Liver (tissue), 9 donors: ENCODE results near the gene GPR179. TPM values are rescaled to one million over a fixed set of nuclear protein-coding genes. Genes with fewer than 3 reads are reported as not detected.

Experiments
- DNase-seq: peaks from one replicate; pipeline ENCODE4 v3.0.0-alpha.2; 2017; ENCODE audit warnings: low spot score
- H3K27ac ChIP-seq, 2 donors: one replicate each; pipeline ENCODE4 v1.7.0; 2013; ENCODE audit warnings: inconsistent platforms in 2 of 2, low read length in 2 of 2, control low read depth in 1 of 2, low read depth in 1 of 2, mild to moderate bottlenecking in 1 of 2
- H3K27me3 ChIP-seq, 4 donors: one replicate each; pipeline versions ENCODE4 v1.6.1 to v1.7.0; 2013; ENCODE audit warnings: low read length in 3 of 4, inconsistent platforms in 1 of 4, mild to moderate bottlenecking in 1 of 4, moderate library complexity in 1 of 4; ENCODE audit not compliant: control insufficient read depth in 4 of 4, insufficient read depth in 4 of 4
- H3K36me3 ChIP-seq, 4 donors: one replicate each; pipeline versions ENCODE4 v1.6.1 to v1.7.0; 2013; ENCODE audit warnings: low read length in 3 of 4, mild to moderate bottlenecking in 3 of 4, low read depth in 1 of 4, moderate library complexity in 1 of 4; ENCODE audit not compliant: control insufficient read depth in 4 of 4, insufficient read depth in 3 of 4
- H3K4me1 ChIP-seq, 4 donors: one replicate each; pipeline versions ENCODE4 v1.6.1 to v1.7.0; 2013; ENCODE audit warnings: low read length in 3 of 4, mild to moderate bottlenecking in 3 of 4, moderate library complexity in 1 of 4; ENCODE audit not compliant: control insufficient read depth in 4 of 4, insufficient read depth in 4 of 4
- H3K4me3 ChIP-seq, 3 donors: one replicate each; pipeline versions ENCODE4 v1.6.1 to v1.7.0; 2013; ENCODE audit warnings: low read length in 3 of 3, control low read depth in 1 of 3, low read depth in 1 of 3, mild to moderate bottlenecking in 1 of 3
- H3K9ac ChIP-seq, 2 donors: one replicate each; pipeline ENCODE4 v1.7.0; 2013; ENCODE audit warnings: low read length in 2 of 2, mild to moderate bottlenecking in 2 of 2, moderate library complexity in 2 of 2, control low read depth in 1 of 2, low read depth in 1 of 2
- H3K9me3 ChIP-seq, 4 donors: one replicate each; pipeline versions ENCODE4 v1.6.1 to v1.7.0; 2013; ENCODE audit warnings: low read length in 3 of 4; ENCODE audit not compliant: control insufficient read depth in 4 of 4
- EGR1 ChIP-seq, 2 donors: IDR thresholded peaks; 2 replicates each; pipeline ENCODE4 v1.6.1; 2016 to 2018; ENCODE audit warnings: antibody characterized with exemption in 2 of 2, low read depth in 2 of 2
- FOXA1 ChIP-seq: IDR thresholded peaks from 2 replicates; pipeline ENCODE4 v1.6.1; 2016; ENCODE audit warnings: antibody characterized with exemption
- FOXA2 ChIP-seq: IDR thresholded peaks from 2 replicates; pipeline ENCODE4 v1.6.1; 2016; ENCODE audit warnings: antibody characterized with exemption
- HNF4A ChIP-seq, 2 donors: conservative IDR thresholded peaks; 2 replicates each; pipeline ENCODE4 v1.6.1; 2016; ENCODE audit warnings: antibody characterized with exemption in 2 of 2, mild to moderate bottlenecking in 2 of 2
- HNF4G ChIP-seq: IDR thresholded peaks from 2 replicates; pipeline ENCODE4 v1.6.1; 2016; ENCODE audit warnings: antibody characterized with exemption
- NR2F2 ChIP-seq: IDR thresholded peaks from 2 replicates; pipeline ENCODE4 v1.6.1; 2016; ENCODE audit warnings: antibody characterized with exemption
- RAD21 ChIP-seq, 2 donors: IDR thresholded peaks; 2 replicates each; pipeline ENCODE4 v1.6.1; 2016; ENCODE audit warnings: antibody characterized with exemption in 2 of 2, mild to moderate bottlenecking in 2 of 2
- RXRA ChIP-seq, 2 donors: IDR thresholded peaks; 2 replicates each; pipeline ENCODE4 v1.6.1; 2017 to 2018; ENCODE audit warnings: antibody characterized with exemption in 2 of 2, mild to moderate bottlenecking in 1 of 2
- TAF1 ChIP-seq: conservative IDR thresholded peaks from 2 replicates; pipeline ENCODE4 v1.6.1; 2016; ENCODE audit warnings: antibody characterized with exemption, mild to moderate bottlenecking
- YY1 ChIP-seq: IDR thresholded peaks from 2 replicates; pipeline ENCODE4 v1.6.1; 2016; ENCODE audit warnings: antibody characterized with exemption, mild to moderate bottlenecking
- WGBS: extraction: QIAGEN DNeasy Blood & Tissue Kit; methylation state at CpG from one replicate; pipeline ENCODE4 v1.1.7; 2013; 5-methylcytosine and 5-hydroxymethylcytosine counted together
- polyA plus RNA-seq, 2 donors: library from polyadenylated mRNA; stranded (reverse) in 1 of 2; unstranded in 1 of 2; fragments of 200-250 nt in 1 of 2; fragments of >200 nt in 1 of 2; fragmentation: Nextera tagmentation in 1 of 2; extraction: Ambion mirVana in 1 of 2; gene quantifications; one replicate each; pipeline versions ENCODE4 v1.2.1 to v1.2.3, GENCODE V29; 2013 to 2015
- total RNA-seq, 2 donors: library from RNA; depleted of rRNA; stranded (reverse); fragments of >200 nt; gene quantifications; one replicate each; pipeline ENCODE4 v1.2.3, GENCODE V29; 2014
- TF ChIP-seq, protein P1 (sequence below): IDR thresholded peaks from 2 replicates; pipeline ENCODE4 v1.6.1; 2016; ENCODE audit warnings: antibody characterized with exemption
- TF ChIP-seq, protein P2 (sequence below): IDR thresholded peaks from 2 replicates; pipeline ENCODE4 v1.6.1; 2016; ENCODE audit warnings: antibody characterized with exemption
- TF ChIP-seq, protein P3 (sequence below): IDR thresholded peaks from 2 replicates; pipeline ENCODE4 v1.6.1; 2016; ENCODE audit warnings: antibody characterized with exemption
- TF ChIP-seq, protein P4 (sequence below): fragments of 150-350 bp; IDR thresholded peaks from 2 replicates; pipeline ENCODE4 v1.5.1; 2017; ENCODE audit warnings: improper control_type of control experiment, low read depth, low read length; ENCODE audit not compliant: missing input control
- donor health status: healthy.
- donor health status: healthy.
- donor health status: healthy.
- donor health status: healthy.
- donor health status: healthy.

Gene GPR179
- total and polyA plus RNA-seq, 4 donors, result under 0.01 to 0.05 (median 0.01) TPM; not detected in 1

DNA sequence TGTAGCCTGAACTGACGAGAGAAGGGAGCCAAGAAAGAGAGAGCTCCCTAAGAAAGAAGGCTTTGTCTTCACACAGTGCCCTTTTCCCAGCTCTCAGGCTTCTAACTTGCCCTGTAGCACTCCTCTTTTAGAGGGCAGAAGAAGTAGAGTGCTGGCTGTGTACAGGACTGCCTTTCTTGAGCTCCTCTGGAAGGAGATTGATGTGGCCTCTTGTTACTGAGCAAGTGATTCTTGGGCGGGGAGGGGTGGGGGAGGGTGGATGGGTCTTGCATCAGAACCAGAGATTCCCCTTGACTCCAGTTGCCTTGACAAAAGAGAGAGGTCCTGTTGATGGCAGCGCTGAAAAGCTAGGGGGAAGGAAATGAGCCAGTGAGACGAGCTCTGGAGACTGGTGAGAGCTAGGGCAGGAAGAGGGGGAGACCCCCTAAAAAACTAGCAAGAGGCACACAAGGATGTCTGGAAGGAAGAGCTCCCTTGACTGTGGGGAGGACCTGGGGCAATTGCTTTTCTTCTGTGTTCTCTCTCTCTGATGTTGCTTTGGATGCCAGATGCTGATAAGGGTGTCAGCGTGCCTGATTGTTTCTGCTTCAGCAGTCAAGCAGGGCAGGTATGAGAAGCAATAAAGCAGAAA is 18.4 kb downstream of the GPR179 start:
- TF ChIP-seq, protein P1, sequence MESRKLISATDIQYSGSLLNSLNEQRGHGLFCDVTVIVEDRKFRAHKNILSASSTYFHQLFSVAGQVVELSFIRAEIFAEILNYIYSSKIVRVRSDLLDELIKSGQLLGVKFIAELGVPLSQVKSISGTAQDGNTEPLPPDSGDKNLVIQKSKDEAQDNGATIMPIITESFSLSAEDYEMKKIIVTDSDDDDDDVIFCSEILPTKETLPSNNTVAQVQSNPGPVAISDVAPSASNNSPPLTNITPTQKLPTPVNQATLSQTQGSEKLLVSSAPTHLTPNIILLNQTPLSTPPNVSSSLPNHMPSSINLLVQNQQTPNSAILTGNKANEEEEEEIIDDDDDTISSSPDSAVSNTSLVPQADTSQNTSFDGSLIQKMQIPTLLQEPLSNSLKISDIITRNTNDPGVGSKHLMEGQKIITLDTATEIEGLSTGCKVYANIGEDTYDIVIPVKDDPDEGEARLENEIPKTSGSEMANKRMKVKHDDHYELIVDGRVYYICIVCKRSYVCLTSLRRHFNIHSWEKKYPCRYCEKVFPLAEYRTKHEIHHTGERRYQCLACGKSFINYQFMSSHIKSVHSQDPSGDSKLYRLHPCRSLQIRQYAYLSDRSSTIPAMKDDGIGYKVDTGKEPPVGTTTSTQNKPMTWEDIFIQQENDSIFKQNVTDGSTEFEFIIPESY, result no peak
- TF ChIP-seq NR2F2 (no peak), RXRA (IDR thresholded peaks at IDR 0.05) (no peak), EGR1 (IDR thresholded peaks at IDR 0.05; ENCODE audit: low read depth in 2 of 2) (no peak), FOXA1 (no peak)
- TF ChIP-seq, protein P2, sequence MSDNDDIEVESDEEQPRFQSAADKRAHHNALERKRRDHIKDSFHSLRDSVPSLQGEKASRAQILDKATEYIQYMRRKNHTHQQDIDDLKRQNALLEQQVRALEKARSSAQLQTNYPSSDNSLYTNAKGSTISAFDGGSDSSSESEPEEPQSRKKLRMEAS, result no peak
- TF ChIP-seq, protein P3, sequence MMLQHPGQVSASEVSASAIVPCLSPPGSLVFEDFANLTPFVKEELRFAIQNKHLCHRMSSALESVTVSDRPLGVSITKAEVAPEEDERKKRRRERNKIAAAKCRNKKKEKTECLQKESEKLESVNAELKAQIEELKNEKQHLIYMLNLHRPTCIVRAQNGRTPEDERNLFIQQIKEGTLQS, result no peak
- H3K9me3 ChIP-seq, result no peaks in the 10 kb centered on the region
- WGBS, result 73% methylated on average over 5 of the region's 5 CpGs
- H3K4me1 ChIP-seq, result no peaks in the 10 kb centered on the region
- H3K27me3 ChIP-seq, result no peaks in the 10 kb centered on the region
- no peak overlapping the region for H3K27ac ChIP-seq
- no peak overlapping the region for H3K9ac ChIP-seq
- no peak overlapping the region for H3K4me3 ChIP-seq
- no peak for DNase-seq
- H3K36me3 ChIP-seq, result peaks cover 0 to 24% (median 7%) of the 10 kb centered on the region in 4 donors

DNA sequence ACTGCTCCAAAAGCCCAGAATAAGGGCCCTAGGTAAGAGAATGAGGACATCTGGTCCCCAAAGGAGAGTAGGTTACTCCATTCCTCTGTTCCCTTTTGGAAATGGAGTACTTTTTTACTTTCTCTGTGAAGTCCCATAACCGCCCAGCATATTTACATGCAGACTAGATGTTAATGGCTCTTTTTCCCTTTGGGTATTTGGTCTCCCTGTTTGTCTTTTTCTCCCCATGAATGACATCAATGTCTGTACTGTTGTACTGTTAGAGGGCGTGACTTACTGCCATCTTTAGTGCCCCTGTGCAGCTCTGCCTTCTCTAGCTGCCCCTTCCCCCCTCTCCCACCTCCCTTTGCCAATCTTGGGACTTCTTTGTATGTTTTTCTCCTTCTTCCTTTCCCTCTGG is 19.0 kb downstream of the GPR179 start:
- peaks cover 0 to 28% (median 8%) of the 10 kb centered on the region in 4 donors for H3K36me3 ChIP-seq
- no peak overlapping the region for H3K27ac ChIP-seq
- WGBS, result 94% methylated on average over 2 of the region's 2 CpGs

More for the DNA sequence above, 19.0 kb downstream of the GPR179 start:
- TF ChIP-seq, protein P4, sequence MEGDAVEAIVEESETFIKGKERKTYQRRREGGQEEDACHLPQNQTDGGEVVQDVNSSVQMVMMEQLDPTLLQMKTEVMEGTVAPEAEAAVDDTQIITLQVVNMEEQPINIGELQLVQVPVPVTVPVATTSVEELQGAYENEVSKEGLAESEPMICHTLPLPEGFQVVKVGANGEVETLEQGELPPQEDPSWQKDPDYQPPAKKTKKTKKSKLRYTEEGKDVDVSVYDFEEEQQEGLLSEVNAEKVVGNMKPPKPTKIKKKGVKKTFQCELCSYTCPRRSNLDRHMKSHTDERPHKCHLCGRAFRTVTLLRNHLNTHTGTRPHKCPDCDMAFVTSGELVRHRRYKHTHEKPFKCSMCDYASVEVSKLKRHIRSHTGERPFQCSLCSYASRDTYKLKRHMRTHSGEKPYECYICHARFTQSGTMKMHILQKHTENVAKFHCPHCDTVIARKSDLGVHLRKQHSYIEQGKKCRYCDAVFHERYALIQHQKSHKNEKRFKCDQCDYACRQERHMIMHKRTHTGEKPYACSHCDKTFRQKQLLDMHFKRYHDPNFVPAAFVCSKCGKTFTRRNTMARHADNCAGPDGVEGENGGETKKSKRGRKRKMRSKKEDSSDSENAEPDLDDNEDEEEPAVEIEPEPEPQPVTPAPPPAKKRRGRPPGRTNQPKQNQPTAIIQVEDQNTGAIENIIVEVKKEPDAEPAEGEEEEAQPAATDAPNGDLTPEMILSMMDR, result no peak
- no peak for TF ChIP-seq TAF1
- TF ChIP-seq HNF4G, result no peak
- no peak for TF ChIP-seq NR2F2
- no peak for TF ChIP-seq HNF4A (conservative IDR thresholded peaks at IDR 0.05)
- no peak for TF ChIP-seq FOXA1
- no peak for TF ChIP-seq RAD21 (IDR thresholded peaks at IDR 0.05)
- TF ChIP-seq, protein P1, result no peak
- TF ChIP-seq, protein P3, result no peak
- TF ChIP-seq, protein P2, result no peak
- TF ChIP-seq YY1, result no peak
- TF ChIP-seq FOXA2, result no peak
- H3K4me1 ChIP-seq, result no peaks in the 10 kb centered on the region
- no peak overlapping the region for H3K9ac ChIP-seq
- no peaks in the 10 kb centered on the region for H3K9me3 ChIP-seq
- H3K27me3 ChIP-seq, result no peaks in the 10 kb centered on the region
- H3K4me3 ChIP-seq, result no peak overlapping the region
- no peak for DNase-seq
